ENCODE data around the gene CCDC186.

The CCDC186 gene

GRCh38 chr10:114173921-114174694, at the start of gene CCDC186:
Gene CCDC186, minus strand, starts transcription at chr10:114174203. Its CDS starts 10,935 bp downstream, at chr10:114163268.
- Histone ChIP-seq H3K36me3 (ENCODE audit: insufficient read depth, low read length) (no peaks in the 10 kb centered on the region), H3K27ac (no peak within 1 kb of the TSS), H3K9me3 (ENCODE audit: low read depth, low read length) (no peaks in the 10 kb centered on the region), H3K4me3 (peak within 1 kb of the TSS; percentile 87), H3K9ac (ENCODE audit: insufficient read length) (peak within 1 kb of the TSS; percentile 73)
- TF ChIP-seq EZH2 (IDR thresholded peaks at IDR 0.05) (no peak), FOXP2 (optimal IDR thresholded peaks at IDR 0.05; ENCODE audit: control extremely low read depth, extremely low read length, insufficient read depth) (peak; percentile 9), POLR2AphosphoS5 (IDR thresholded peaks at IDR 0.05; ENCODE audit: borderline replicate concordance, low read depth, low read length) (peak; percentile 48; the same call in 1 of the 2 replicates)
- DNase-seq (ENCODE audit: low read depth, low spot score): no peak

GRCh38 chr10:114223066-114223465, 49.1 kb upstream of the CCDC186 start:
- H3K36me3 ChIP-seq (ENCODE audit: insufficient read depth, low read length): no peaks in the 10 kb centered on the region
- no peaks in the 10 kb centered on the region for H3K9me3 ChIP-seq (ENCODE audit: low read depth, low read length)
- TF ChIP-seq POLR2AphosphoS5 (IDR thresholded peaks at IDR 0.05; ENCODE audit: borderline replicate concordance, low read depth, low read length): no peak
- no peak for TF ChIP-seq EZH2 (IDR thresholded peaks at IDR 0.05)
- H3K27ac ChIP-seq: no peak overlapping the region
- H3K4me3 ChIP-seq: no peak overlapping the region
- no peak overlapping the region for H3K9ac ChIP-seq (ENCODE audit: insufficient read length)
- no peak for DNase-seq (ENCODE audit: low read depth, low spot score)

DNA sequence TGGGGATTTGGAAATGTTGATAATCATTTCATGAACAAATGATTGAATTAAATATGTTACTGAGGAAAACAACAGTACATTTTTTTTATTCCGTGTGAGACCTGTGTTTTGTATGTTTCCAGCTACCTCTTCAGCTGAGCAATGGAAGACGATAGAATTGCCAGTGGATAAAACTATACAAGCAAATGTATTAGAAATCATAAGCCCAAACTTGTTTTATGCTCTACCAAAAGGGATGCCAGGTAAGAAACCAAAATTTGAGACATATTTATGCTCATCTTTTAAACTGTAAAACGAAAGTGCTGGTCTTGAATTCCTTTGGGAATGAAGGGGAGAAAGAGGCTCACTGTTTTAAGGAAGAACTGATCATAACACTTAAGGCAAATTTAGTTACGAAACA, 47.2 kb upstream of the CCDC186 start:
- DNase-seq (ENCODE audit: low read depth, low spot score): no peak
- H3K9ac ChIP-seq (ENCODE audit: insufficient read length): no peak overlapping the region
- no peak for TF ChIP-seq EZH2 (IDR thresholded peaks at IDR 0.05)
- TF ChIP-seq POLR2AphosphoS5 (IDR thresholded peaks at IDR 0.05; ENCODE audit: borderline replicate concordance, low read depth, low read length): no peak
- no peak for TF ChIP-seq FOXP2 (optimal IDR thresholded peaks at IDR 0.05; ENCODE audit: control extremely low read depth, extremely low read length, insufficient read depth)
- no peak overlapping the region for H3K27ac ChIP-seq
- H3K9me3 ChIP-seq (ENCODE audit: low read depth, low read length): no peaks in the 10 kb centered on the region
- H3K4me3 ChIP-seq: no peak overlapping the region
- no peaks in the 10 kb centered on the region for H3K36me3 ChIP-seq (ENCODE audit: insufficient read depth, low read length)

- no peak overlapping the region for H3K27ac ChIP-seq
- H3K9me3 ChIP-seq (ENCODE audit: low read depth, low read length): no peaks in the 10 kb centered on the region
- H3K36me3 ChIP-seq (ENCODE audit: insufficient read depth, low read length): no peaks in the 10 kb centered on the region
- H3K4me3 ChIP-seq: no peak overlapping the region
- TF ChIP-seq EZH2 (IDR thresholded peaks at IDR 0.05) (no peak), POLR2AphosphoS5 (IDR thresholded peaks at IDR 0.05; ENCODE audit: borderline replicate concordance, low read depth, low read length) (no peak), FOXP2 (optimal IDR thresholded peaks at IDR 0.05; ENCODE audit: control extremely low read depth, extremely low read length, insufficient read depth) (no peak)
- DNase-seq (ENCODE audit: low read depth, low spot score): no peak
- no peak overlapping the region for H3K9ac ChIP-seq (ENCODE audit: insufficient read length)
These were observed 46.3 kb upstream of the CCDC186 start for GRCh38 chr10:114220281-114220680.

DNA sequence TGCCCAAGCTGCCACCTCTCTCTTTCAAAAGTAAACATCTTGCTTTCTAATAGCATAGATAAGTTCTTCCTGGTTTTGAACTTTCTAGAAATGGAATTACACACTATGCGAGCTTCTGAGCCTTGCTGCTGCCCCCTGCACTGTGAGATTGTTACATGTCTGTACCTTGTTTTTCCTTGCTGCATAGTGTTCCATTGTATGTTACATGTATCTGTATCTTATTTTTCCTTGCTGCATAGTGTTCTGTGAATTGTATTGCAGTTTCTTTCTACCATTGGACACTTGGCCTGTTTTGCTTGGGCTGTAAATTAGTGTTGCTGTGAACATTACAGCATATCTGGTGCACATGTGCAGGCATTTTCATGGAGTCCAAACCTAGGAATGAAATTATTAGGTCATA, 41.0 kb upstream of the CCDC186 start:
- Histone ChIP-seq H3K9ac (ENCODE audit: insufficient read length) (no peak overlapping the region), H3K36me3 (ENCODE audit: insufficient read depth, low read length) (no peaks in the 10 kb centered on the region), H3K4me3 (no peak overlapping the region), H3K27ac (no peak overlapping the region), H3K9me3 (ENCODE audit: low read depth, low read length) (no peaks in the 10 kb centered on the region)
- no peak for DNase-seq (ENCODE audit: low read depth, low spot score)
- TF ChIP-seq EZH2 (IDR thresholded peaks at IDR 0.05) (no peak), FOXP2 (optimal IDR thresholded peaks at IDR 0.05; ENCODE audit: control extremely low read depth, extremely low read length, insufficient read depth) (no peak), POLR2AphosphoS5 (IDR thresholded peaks at IDR 0.05; ENCODE audit: borderline replicate concordance, low read depth, low read length) (no peak)

- Histone ChIP-seq H3K9me3 (ENCODE audit: low read depth, low read length) (no peaks in the 10 kb centered on the region), H3K4me3 (no peak overlapping the region), H3K27ac (no peak overlapping the region), H3K36me3 (ENCODE audit: insufficient read depth, low read length) (no peaks in the 10 kb centered on the region), H3K9ac (ENCODE audit: insufficient read length) (no peak overlapping the region)
- no peak for DNase-seq (ENCODE audit: low read depth, low spot score)
- TF ChIP-seq FOXP2 (optimal IDR thresholded peaks at IDR 0.05; ENCODE audit: control extremely low read depth, extremely low read length, insufficient read depth) (no peak), EZH2 (IDR thresholded peaks at IDR 0.05) (no peak), POLR2AphosphoS5 (IDR thresholded peaks at IDR 0.05; ENCODE audit: borderline replicate concordance, low read depth, low read length) (no peak)
These were observed 38.1 kb upstream of the CCDC186 start for GRCh38 chr10:114212153-114212552.

DNA sequence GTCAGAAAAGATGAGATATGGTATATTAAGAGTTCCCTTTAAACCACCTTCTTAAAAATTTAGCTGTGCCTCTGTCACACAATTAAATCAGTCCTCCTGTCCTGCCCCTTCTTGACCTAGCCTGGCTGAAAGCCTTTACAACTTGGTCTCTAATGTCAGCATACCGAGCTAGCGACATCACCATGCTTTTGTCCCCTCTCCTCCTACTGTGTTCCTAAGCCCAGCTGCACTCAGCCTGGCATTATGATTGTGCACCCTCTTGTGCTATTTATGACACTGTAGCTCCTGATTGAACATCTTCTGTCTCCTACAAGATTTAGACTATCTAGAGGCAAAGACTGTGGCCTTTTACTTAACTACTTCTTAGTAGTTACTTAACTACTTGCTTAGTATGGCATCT, 34.3 kb upstream of the CCDC186 start:
- TF ChIP-seq EZH2 (IDR thresholded peaks at IDR 0.05): no peak
- no peak for TF ChIP-seq FOXP2 (optimal IDR thresholded peaks at IDR 0.05; ENCODE audit: control extremely low read depth, extremely low read length, insufficient read depth)
- TF ChIP-seq POLR2AphosphoS5 (IDR thresholded peaks at IDR 0.05; ENCODE audit: borderline replicate concordance, low read depth, low read length): no peak
- no peak overlapping the region for H3K27ac ChIP-seq
- no peak for DNase-seq (ENCODE audit: low read depth, low spot score)
- no peaks in the 10 kb centered on the region for H3K9me3 ChIP-seq (ENCODE audit: low read depth, low read length)
- no peak overlapping the region for H3K9ac ChIP-seq (ENCODE audit: insufficient read length)
- H3K4me3 ChIP-seq: no peak overlapping the region
- no peaks in the 10 kb centered on the region for H3K36me3 ChIP-seq (ENCODE audit: insufficient read depth, low read length)

GRCh38 chr10:114207349-114207748, 33.3 kb upstream of the CCDC186 start:
- no peak for DNase-seq (ENCODE audit: low read depth, low spot score)
- H3K9ac ChIP-seq (ENCODE audit: insufficient read length): no peak overlapping the region
- H3K36me3 ChIP-seq (ENCODE audit: insufficient read depth, low read length): no peaks in the 10 kb centered on the region
- no peak for TF ChIP-seq FOXP2 (optimal IDR thresholded peaks at IDR 0.05; ENCODE audit: control extremely low read depth, extremely low read length, insufficient read depth)
- TF ChIP-seq EZH2 (IDR thresholded peaks at IDR 0.05): no peak
- TF ChIP-seq POLR2AphosphoS5 (IDR thresholded peaks at IDR 0.05; ENCODE audit: borderline replicate concordance, low read depth, low read length): no peak
- H3K27ac ChIP-seq: no peak overlapping the region
- no peak overlapping the region for H3K4me3 ChIP-seq
- no peaks in the 10 kb centered on the region for H3K9me3 ChIP-seq (ENCODE audit: low read depth, low read length)

- no peak for DNase-seq (ENCODE audit: low read depth, low spot score)
- no peaks in the 10 kb centered on the region for H3K9me3 ChIP-seq (ENCODE audit: low read depth, low read length)
- H3K4me3 ChIP-seq: no peak overlapping the region
- no peak overlapping the region for H3K9ac ChIP-seq (ENCODE audit: insufficient read length)
- TF ChIP-seq POLR2AphosphoS5 (IDR thresholded peaks at IDR 0.05; ENCODE audit: borderline replicate concordance, low read depth, low read length) (no peak), FOXP2 (optimal IDR thresholded peaks at IDR 0.05; ENCODE audit: control extremely low read depth, extremely low read length, insufficient read depth) (no peak)
- H3K27ac ChIP-seq: no peak overlapping the region
- H3K36me3 ChIP-seq (ENCODE audit: insufficient read depth, low read length): no peaks in the 10 kb centered on the region
These were observed 32.9 kb upstream of the CCDC186 start for GRCh38 chr10:114206902-114207301.
